A204.1 (cell line): Measurements from ENCODE around the gene ABHD11.
"Not testable (repeated sequence)": the region's sequence is repeated elsewhere in the genome, so short reads cannot be mapped to it uniquely, and the experiment has no call there.

Experiments used
- FAIRE-seq: peaks from 2 replicates; lab custom pipeline; 2012; peaks lifted over from hg19 to GRCh38; lab: Jason Lieb, UNC

Gene ABHD11

DNA sequence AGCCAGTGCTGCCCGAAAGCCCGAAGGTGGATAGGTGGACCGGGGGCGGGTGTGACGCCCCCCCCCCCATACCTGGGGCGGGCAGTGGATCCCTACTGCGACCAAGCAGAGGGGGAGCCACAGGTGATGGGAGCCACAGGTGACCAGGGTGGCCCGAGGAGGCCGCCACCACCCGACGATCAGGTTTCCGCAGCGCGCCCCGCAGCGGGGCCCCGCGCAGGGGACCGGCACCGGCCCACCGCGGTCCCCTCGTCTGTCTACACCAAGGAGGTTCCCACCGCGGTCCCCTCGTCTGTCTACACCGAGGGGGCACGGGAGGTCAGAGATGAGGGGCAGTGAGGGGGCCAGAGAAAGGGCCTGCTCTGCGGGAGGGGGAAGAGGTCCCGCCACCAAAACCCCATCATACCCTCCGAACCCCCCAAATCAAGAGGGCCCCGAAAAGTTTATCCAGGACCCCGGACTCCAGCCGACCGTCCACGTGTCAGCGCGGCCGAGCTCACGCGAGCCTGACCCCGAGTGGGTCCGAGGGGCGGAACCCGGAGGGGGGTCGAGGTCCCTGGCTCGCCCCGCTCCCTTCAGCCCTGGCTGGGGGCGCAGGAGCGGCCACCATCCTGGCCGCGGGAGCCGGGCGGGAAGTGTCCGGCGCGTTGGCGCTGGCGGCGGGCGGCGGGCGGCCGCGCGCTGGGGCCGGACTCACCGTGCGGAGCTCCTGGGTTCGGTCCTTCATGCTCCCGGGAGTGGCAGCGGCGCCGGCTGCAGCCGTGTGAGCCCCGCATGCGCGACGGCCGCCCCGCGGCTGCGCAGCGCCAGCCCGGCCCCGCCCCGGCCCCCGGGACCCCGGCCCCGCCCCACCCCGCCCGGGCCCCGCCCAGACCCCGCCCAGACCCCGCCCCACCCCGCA, 19.4 kb downstream of the ABHD11 start, which contains the start of gene STX1A:
TSS of gene STX1A (minus strand) at position 765 of the 901 bp plus-strand sequence. CDS start at position 727, 38 bp downstream.
- FAIRE-seq = no peak

DNA sequence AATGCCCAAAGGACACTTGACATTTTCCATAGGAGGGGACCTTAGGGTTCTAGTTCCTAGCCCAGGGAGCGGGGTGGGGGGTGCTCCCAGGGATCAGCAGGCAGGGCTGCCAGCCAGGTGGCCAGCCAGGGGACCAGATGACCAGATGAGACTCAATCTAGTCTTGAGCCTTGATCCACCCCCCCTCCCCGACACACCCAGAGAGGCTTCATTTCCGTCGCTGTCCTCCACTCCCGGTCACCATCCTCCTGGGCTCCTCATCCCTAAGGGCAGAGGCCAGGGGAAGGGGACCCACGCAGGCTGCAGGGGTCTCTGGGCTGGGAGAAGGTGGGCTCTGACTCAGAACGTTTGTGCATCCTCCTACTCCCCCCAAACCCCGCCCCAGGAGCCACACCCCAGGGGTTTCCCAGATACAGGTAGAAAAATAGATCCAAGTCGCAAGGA, 20.1 kb downstream of the ABHD11 start:
- no peak for FAIRE-seq

DNA sequence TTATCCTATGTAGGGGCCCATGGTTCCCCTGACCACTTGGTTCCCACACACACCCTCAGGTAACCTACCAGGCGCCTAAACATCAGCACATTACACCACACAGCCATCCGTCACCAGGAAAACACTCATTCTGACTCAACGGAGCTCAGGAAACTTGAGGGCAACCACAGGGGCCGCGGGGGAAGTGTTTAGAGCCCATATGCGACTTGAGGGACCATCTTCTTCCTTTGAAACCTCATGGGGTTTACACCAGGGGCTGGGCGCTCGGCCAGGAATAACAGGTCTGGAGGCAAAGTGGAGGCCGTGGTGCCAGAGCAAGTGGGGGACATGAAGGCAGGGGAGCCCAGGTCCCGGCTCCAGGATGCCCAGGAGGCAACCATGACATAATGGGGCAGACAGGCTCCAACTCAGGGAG, 20.6 kb downstream of the ABHD11 start:
- no peak for FAIRE-seq

DNA sequence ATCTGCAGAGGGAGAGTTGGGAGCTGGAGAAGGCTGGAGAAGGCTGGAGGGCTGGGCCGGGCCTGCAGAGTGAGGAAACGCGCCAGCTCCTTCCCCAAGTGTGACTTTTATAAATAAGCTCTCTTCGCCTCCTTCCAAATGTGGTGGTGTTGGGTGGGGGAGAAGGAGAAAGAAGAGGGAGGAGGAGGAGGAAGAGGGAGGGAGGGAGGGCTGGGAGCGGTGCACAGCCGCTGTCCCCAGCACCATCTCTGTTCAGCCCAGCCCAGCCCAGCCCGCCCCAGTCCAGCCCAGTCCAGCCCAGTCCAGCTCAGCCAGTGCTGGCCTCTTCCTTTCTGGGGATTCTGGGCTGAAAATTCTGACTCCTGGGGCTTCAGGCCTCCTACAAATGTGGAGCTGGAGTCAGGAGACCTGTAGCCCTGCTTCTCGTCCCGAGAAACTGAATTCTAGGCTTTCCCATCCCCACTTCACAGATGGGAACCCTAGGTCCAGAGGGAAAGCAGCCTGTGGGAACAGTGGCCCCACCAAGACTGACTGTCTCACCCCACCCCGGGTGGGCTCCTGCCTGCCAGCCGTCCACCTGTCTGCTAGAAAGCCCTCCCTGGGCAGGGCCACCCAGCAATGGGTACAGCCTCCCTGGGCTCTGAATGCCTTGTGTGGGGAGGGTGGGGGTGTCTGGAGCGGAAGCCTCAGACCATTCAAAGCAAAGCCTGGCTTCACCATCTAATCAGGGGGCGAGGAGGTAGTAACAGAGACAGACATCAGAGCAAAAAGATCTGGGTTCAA, 21.4 kb downstream of the ABHD11 start:
- FAIRE-seq = no peak

DNA sequence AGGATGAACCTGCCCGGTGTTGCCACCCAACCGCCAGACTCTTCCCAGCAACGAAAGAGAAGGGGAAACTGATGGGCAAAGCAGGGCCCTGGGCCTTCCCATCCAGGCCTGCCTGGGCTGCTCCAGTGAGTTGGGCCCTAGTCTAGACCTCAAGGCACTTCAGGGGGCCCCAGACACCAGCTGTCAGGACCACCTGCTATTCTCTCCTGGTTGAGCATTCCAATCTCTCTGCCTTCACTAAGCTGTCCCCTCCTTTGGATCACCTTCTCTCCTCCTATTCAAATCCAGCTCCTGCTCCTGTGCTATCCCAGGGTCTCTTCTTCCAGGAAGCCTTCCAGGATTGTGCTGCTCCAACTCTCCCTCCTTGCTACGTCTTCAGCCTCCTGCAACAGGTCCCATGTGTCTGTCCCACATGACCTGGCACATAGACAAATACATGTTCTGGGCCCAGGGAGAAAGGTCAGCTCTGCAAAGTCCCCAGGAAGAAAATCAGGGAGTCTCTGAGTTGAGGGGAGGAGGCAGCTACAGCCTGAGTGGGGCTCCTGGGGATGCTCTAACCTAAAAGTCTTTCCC, 22.2 kb downstream of the ABHD11 start:
- no peak for FAIRE-seq

DNA sequence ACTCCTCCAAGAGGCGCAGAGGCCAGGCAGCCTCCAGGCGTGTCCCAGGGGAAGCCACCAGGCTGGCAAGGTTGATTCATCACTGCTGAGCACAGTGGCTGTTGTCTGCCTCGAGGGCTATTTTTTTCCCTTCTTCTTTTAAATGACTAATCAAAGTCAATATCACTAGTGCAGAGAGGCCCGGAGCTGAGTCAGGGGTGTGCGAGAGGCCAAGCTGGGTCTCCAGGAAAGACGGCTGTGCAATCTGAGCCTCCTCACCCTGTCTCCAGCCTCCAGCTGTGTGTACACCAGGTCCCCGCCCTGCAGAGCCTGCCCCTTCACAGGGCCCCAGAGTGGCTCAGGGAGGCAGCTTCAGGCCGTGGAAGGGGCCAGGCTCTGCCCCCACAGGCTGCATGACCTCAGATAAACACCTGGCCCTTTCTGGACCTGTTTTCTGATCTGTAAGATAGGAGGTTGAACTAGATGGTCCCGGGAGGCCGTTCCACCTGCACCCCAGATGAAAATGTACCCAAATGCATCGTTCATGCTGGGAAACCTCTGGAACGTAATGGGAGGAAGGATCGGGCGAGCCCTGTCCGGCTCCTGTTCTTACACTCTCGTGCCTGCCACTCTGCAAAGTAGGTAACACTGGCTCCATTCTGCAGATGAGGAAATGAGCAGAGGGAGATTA, 22.8 kb downstream of the ABHD11 start:
- no peak for FAIRE-seq

DNA sequence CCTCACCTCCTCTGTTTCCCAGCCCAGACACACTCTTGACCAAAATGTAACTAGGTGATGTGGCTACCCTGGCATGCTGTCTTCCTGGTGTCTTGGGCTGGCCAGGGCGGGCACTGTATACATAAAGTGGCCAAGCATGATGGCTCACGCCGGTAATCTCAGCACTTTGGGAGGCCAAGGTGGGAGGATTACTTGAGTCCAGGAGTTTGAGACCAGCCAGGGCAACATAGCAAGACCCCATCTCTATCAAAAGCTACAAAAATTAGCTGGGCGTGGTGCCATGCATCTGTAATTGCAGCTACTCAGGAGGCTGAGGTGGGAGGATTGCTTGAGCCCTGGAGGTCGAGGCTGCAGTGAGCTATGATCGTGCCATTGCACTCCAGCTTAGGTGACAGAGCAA, 25.3 kb downstream of the ABHD11 start:
- FAIRE-seq = not testable (repeated sequence)

DNA sequence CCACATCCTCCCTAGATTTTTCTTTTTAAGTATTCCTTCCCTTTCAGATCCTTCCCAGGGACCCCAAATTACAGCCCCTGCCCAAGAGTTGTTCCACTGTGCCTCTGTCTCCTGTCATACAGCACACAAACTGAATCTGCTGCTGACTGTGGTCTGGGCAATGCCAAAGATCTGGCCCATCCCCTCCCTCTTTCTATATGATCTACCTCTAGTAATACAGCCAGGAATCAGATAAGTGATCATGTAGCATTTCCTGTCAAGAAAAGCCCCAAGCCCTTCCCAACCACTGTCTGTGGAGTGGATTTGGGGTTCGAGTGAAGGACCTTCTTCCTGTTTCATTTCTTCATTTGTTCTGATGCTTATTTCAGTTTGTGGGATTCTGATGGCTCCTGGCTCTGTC, 25.8 kb downstream of the ABHD11 start:
- FAIRE-seq = no peak

DNA sequence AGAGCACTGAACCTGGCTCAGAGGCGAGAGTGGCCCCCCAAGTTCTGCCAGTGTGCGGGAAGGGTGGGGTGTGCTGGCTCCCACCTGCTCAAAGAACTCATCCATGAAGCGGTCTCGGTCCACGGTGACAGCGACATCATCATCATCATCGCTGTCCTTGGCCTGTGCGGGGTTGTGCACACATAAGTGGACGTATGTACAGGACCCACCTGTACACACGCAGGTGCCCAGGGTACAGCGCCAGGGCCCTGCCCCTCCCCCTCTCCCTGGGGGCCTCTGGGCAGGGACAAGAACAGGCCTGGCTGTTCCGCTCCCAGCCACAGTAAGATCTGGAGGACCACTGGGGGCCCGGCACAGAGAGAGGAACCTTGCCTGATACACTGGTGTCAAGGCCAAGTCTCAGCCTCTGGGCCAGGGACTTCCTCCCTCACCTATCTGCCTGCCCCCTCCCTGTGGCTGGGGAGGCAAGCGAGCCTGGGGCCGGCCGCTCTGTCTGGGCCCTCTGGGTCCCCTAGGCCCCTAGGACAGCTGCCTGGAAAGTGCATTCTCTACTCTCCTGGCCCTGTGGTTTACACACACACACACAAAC, 29.5 kb downstream of the ABHD11 start:
- FAIRE-seq = no peak

DNA sequence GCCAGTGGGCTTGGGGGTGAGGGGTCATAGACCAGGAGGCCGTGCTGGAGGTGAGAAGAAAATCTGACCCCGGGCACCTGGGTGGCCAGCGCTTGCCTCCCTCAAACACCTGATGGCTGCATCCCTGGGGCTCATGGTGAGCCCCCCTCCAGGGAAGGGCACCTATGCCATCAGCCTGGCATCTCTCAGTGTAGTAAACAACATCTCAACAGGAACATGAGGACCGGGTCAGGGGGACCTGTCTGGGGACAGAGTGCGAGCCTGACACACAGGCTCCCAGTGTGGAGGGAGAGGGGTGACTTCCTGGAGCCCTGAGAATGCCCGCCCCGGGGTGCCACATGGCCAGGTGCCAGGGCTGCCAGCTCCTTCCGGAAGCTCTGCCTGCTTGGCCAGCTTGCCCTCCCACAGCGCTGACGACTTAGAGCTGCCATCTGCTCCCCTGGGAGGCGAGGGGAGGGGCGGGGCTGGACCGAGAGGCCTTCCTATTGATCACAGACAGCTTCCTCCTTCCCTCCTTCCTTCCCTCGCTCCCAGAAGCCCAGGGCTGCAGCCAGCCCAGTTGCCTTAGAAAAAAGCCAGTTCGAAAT, 31.5 kb downstream of the ABHD11 start:
- no peak for FAIRE-seq

DNA sequence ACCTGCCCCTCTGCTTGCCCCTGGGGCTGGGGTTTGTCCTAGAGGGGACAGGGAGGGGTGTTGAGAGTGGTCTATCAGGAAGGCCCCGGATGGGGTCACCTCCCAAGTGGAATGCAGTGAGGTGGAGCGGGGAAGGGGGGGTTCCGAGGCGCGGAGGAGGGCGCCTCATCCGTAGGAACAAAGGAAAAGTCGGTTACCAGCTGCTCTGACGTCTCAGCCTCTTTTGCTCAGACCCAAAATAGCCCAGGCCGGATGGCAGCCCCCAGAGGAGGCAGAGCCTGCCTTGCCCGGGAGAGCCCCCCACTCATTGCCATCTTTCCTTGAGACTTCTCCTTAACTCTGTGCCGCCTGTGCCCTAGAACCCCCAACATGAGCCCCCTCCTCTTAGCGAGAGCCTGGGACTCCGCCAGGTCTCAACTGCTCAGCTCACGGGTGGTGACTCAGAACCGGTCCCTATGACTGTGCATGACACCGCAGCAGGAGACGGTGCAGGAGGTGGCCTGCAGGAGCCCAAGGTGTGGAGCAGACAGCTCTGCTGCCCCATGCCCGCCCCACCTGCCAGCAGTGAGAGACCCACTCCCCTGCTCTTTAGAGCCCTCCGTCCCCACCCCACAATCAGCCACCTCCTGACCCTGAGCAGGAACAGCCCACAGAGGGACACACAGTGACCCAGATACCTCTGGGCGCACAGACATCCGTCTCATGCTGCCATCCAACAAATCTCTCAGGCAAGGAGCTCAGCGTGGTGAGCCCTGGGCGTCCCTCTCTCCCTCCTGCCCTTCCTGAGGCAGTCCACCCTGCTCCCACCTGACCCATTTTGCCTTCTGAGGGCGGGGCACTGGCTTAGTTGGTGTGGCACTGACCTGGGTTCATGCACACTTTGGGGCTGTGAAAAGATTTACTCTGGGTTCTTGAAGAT, 32.2 kb downstream of the ABHD11 start:
- no peak for FAIRE-seq

DNA sequence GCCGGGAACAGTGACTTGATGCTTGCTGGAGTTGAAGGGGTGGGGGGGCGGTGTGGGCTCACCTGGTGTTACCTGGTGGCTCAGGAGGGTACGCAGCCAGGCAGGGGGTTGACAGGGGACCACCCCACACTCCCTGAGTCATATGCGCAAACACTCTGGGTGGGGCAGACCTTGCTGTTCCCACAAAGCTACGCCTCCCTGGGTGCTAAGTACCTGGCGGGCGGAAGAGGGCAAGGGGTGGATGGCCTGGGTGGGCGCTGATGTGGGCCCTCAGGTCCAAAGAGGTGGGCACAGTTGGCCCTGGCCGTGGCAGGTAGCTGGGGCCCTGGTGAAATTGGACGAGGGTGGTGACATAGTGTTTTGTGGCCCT, 33.1 kb downstream of the ABHD11 start:
- no peak for FAIRE-seq

DNA sequence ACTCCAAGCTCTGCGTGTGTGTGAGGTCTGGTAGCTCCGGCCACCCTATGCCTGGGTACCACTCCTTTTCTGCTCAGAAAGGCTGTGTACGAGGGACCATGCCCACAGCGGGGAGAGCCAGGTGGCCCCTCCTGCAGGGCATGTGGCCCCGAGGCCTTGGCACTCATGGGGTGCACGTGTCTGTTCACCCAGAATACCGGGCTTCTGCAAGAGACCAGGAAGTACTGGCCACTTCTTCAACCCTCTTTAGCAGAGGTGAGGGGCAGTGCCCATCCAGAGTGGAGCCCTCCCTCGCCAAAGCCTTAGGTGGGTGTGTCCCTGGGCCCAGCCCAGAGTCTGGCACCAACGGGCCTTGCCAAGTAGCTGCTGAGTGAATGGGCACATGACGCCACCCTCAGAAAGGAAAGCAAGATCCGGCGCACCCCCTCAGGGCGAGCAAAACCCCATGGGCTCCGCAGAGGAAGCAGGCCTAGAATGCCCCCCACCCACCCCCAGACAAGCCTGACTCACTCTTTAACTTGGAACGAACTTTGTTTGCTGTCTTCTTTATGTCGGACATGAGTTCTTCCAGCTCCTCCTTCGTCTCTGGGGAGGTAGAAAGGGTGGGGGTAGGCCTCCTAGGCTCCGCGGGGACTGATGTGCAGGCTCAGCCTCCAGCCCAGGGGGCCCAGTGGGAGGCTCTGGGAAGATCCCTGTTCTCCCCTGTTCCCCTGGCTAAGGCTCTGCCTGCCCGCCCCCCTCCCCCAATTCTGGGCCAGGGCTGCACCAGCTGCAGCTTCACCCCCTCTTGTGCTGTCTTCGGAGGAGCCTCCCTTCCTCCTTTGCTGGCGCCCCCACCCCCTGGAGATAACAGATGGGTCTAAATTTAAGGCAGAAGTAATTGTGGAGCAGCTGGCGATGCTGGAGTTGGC, 33.7 kb downstream of the ABHD11 start:
- no peak for FAIRE-seq

DNA sequence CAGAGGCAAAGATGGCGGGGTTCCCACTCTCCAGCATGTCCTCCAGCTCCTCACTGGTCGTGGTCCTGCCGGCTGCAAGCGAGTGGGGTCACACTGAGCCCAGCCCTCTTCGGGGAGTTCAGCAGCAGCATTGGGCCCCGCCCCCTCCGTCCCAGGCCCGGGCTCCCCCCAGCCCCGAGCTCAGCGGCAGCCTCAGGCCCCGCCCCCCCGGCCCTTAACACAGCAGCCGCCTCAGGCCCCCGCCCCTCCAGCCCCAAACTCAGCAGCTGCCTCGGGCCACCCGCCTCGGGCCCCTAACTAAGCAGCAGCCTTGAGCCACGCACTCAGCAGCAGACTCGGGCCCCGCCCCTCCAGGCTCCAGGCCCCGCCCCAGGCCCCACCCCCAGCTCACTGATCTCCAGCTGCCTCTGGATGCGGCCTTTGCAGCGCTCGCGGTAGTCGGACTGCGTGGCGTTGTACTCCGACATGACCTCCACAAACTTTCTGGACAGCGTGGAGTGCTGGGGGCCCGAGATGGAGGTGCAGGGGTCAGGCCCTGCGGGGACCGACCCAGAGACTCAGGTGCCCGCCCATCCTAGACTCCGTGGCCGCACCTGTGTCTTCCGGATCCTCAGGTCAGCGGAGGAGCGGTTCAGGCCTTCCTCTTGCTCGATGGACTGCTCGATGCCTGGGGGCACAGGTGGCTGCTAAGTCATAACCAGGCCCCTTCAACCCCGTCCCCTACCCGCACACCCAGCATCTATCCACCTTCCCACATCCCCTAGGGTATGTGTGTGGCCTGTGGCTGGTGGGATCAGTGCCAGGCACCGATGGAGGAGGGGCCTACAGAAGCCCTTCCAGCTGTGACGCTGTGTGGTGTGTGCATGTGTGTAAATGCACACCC, 34.6 kb downstream of the ABHD11 start:
- FAIRE-seq = no peak

DNA sequence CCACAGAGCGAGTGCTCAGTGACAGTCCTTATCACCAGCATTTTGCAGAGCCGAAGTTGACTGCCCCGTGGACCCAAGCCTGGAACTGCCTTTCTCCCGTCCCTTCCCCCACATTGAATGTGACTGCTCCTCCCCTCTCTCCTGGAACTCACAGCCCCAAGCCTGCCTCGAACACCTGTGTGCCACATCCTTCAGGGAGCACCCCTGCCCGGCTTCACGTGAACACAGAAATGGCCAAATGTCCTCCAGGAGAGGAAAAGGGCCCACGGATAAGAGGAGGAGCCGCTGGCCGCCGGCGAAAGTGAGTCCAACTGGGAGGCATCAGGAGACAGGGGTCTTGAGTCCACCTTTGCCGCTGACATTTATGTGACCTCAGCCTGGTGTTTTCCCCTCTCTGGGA, 35.4 kb downstream of the ABHD11 start:
- no peak for FAIRE-seq

DNA sequence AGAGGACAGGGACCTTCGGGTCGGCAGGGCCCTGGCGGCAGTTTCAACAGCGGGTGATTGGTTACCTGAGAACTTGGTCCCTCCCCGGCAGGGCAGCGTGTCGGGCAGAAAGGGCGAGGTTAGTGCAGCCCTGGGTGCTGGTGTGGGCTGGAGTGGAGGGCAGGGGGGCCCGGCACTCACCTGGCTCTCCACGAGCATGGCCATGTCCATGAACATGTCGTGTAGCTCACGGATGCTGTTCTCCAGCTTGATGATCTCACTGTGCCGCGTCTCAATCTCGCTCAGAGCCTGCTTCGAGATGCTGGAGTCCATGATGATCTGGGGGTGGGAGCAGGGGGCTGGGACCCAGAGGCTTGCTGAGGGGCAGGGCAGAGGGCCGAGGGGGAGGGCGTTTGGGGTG, 35.9 kb downstream of the ABHD11 start:
- no peak for FAIRE-seq

DNA sequence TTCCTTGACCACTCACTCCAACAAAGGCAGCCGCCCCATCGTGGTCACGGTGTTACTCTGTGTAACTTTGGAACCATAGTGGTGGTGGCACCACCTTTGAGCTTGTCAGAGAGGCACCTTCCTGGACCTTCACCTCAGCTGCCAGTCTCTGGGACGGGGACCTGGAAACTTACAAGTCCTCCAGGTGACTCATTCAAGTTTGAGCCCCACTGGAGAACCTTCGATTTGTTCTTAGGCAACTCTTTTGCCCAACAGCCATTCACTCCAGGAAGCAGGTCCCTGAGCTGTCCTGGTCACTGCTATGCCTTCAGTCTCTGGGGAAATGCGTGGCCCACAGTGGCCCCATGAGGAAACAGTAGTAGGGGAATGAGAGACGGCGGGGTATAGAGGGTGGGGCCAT, 36.4 kb downstream of the ABHD11 start:
- FAIRE-seq = no peak

DNA sequence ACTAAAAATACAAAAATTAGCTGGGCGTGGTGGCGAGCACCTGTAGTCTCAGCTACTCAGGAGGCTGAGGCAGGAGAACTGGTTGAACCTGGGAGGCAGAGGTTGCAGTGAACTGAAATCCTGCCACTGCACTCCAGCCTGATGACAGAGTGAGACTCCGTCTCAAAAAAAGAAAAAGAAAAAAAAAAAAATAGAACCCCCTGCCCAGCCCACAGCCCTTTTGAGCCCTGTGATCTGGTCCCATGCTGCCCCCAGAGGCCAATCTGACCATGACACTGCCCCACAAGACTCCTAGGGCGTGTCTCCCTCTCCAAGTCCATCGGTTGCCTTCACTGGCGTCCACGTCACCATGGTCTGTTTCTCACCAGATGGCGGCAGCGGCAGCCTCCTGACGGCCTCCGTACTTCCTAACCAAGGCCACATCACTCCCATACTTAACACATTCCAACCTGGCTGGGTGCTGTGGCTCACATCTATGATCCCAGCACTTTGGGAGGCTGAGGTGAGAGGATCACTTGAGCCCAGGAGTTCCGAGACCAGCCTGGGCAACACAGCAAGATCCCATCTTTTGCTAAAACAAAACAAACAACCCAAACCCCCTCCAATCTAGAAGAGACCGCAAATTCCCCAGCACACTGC, 37.1 kb downstream of the ABHD11 start:
- no peak for FAIRE-seq
